ENCODE results near the gene ATF4. TPM values are rescaled to one million over a fixed set of nuclear protein-coding genes. Genes with fewer than 3 reads are reported as not detected.

ATF4 gene
- polyA plus RNA-seq, 3 donors = 272 to 297 (median 273) TPM

DNA sequence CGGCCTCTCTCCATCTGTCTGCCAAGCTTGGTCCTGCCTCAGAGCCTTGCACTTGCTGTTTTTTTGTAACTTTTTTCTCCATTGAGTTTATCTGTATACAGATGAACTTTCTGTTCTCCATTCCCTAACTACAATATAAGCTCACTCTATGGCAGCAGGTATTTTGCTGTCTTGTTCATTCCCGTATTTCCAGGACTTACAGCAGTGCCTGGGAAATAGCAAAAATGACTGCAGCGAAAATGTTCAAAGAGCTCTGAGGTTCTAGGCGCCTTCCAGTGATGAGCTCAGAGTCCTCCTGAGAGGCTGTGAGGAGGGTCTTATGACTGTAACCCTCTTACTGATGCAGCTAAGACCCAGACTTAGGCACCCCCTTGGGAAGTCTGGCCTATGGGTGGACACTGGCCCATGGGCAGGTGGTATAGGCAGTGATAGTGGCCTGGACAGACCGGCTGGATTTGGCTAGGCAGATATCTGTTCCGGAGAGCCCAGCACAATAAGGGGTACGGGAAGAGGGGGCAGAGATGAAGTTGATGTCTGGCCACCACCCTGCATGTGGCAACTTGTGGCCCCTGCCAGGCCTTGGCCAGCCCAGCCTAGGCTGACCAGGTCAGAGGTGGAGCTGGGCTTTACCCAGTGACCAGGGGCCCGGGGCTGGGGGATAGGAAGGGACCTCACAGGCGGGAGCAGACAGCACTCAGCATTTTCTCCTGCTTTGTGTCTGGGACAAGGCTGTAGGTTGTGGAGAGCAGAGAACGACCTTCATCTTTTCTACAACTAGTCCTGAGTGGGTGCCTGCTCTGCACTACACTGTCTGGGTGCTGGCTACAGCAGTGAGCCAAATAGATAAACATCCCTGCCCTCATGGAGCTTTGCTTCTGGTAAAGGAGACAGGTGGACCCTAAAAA is 4.6 kb downstream of the ATF4 start:
- DNase-seq = no peak

DNA sequence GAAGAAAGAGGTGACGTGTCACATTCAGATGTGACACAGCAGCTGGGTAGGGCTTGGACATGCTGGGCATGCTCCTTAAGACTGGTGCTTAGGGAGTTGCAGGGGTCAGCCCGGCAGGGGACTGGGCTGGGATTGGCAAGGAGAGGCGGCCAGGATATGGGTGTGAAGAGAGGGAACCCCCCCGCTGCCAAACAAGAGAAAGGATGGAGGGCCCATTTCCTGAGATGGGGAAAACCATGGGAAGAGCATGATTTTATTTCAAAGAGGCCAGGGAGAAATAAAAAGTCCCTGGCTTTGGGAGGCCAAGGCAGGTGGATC is 5.3 kb downstream of the ATF4 start:
- DNase-seq = no peak

DNA sequence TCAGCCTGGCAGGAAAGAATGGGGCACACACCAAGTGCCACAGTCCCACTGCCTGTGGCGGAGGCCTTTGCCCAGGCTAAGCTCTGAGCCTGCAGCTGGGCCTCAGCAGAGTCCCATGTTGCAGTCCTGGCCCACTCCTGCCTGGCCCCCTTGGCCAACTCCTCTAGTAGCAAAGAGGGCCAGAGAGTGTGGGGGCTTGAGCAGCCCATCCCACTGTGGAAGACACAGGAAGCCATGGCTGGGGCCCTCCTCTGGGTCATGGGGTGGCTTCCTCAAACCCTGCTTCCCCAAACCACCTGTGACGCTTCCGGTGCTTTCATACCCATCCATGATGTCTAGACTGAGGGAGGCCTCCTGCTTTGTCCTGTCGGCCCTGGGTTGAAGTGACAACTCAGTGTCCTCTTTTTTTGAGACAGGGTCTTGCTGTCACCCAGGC is 6.4 kb downstream of the ATF4 start:
- DNase-seq = no peak

DNA sequence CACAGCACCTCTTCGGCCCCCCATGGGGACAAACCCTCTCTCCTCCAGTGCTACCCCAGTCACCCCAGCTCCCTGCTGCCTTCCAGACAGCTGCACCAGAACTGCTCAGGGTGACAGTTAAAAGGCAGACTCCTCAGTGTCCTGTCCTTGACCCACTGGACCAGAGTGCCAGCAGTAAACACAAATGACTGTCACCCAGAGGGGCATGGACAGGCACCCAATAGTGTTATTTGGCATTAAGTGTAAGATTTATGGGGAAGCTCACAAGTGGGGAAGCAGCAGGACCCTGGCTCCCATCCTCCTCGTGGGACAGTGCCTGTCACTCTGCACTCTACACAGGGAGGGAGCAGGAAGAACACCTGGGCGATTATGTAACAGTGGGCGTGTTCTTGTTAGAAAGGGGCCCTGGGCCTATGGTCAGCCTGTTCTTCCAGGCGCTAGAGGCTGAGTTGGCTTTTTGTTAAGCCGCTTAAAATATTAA is 7.2 kb downstream of the ATF4 start:
- DNase-seq = no peak

- no peak for DNase-seq
Observed at GRCh38 chr22:39528080-39528661, 7.8 kb downstream of the ATF4 start.

DNA sequence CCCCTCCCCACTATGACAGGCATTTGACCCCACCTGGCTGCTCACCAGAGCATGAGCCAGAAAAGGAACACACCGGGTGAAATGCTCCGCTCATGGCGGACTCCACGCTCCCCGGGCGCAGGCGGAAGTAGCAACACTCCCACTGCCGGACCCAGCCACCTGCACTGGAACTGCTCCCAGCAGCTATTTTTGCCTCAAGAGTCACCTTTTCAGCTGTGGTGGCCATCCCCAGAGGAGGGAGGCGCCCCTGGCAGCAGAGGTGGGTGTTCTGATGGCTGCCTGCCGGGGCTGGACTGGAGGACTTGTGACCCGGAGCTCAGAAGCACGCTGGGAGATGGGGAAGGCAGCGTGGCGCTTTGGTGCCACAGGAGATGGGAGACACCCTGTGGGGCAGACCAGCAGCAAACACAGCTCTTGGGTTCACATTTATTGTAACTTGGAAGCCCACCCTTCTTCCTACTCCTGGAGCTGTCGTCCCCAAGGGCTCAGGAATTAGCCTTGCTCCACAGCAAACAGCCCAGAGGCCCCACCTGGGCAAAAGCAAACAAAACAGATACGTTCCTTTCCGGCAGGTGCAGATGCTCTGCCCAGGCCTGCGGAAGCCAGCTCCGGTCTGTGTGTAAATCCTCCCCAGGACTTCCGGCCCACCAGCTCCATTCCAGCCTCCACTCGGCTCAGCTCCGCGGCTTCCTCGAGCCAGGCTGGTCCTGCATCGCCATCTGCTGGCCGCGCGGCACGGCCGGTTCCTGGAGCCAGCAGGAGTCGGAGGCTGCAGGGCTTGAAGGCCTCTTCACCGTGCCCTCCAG is 8.5 kb downstream of the ATF4 start:
- peak; percentile 88 for DNase-seq

DNA sequence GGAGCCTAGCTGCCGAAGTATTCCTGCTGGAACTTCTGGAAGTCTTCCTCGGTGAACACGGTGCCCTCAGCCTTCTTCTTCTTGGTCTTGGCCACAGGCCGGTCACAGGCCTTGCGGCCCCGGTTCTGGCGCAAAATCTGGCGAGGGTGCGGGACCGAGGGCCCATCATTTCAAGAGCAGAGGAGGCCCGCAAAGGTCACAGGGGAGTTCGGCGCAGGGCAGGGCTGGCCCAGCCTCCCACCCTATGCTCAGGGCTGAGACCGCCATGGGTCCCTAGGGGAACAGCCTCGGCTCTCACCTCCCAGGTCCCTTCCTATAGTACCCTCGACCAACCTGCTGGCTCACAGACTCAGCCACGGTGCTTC is 9.1 kb downstream of the ATF4 start:
- no peak for DNase-seq

DNA sequence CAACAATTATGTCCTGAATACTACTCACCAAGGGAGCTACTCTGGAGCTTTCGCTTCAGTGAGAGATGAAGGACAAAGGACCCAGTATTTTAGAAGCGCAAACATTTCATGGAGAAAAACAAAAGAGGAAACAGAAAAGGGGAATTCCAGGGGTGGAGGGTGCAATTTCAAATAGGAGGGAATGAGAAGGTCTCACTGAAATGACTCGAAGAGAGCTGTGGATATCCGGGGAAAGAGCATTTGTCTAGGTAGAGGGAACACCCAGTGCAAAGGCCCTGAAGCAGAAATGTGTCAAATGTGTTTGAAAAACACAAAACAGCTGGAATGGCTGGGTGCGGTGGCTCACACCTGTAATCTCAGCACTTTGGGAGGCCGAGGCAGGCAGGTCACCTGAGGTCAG is 9.8 kb downstream of the ATF4 start:
- no peak for DNase-seq

DNA sequence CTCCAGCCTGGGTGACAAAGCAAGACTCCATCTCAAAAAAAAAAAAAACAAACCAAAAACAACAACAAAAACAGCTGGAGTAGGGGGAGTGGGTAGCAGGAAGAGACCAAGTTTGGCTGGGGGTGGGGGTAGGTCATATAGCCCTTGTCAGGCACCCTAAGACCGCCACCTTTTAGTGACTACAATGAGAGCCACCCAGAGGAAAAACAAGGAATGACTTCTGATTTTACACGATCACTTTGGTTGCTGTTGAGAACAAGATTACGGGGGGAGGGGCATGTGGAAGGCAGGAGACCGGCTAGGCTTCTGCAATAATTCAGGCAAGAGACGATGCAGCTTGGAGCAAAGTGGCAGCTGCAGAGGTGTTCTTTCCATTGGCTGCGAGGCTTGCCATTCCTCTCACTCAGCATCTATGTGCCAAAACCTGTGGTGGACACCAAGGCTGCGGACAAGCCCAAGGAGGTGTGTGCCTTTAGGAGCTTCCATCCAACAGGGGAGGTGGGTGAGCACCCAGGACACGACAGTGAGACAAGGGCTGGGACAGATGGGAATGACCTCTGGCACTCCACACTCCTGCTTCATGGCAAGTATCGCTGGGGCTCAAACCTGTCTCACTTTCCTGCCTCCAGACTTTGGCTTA is 10.4 kb downstream of the ATF4 start:
- DNase-seq = no peak

- peak; percentile 100 for DNase-seq
Observed at GRCh38 chr22:39532215-39533073, 12.1 kb downstream of the ATF4 start, which contains the start of gene RPS19BP1. Gene RPS19BP1 (minus strand): TSS chr22:39532748. CDS start chr22:39532738, 10 bp downstream.

GRCh38 chr22:39534092-39534506 is 13.7 kb downstream of the ATF4 start:
- DNase-seq = no peak

DNA sequence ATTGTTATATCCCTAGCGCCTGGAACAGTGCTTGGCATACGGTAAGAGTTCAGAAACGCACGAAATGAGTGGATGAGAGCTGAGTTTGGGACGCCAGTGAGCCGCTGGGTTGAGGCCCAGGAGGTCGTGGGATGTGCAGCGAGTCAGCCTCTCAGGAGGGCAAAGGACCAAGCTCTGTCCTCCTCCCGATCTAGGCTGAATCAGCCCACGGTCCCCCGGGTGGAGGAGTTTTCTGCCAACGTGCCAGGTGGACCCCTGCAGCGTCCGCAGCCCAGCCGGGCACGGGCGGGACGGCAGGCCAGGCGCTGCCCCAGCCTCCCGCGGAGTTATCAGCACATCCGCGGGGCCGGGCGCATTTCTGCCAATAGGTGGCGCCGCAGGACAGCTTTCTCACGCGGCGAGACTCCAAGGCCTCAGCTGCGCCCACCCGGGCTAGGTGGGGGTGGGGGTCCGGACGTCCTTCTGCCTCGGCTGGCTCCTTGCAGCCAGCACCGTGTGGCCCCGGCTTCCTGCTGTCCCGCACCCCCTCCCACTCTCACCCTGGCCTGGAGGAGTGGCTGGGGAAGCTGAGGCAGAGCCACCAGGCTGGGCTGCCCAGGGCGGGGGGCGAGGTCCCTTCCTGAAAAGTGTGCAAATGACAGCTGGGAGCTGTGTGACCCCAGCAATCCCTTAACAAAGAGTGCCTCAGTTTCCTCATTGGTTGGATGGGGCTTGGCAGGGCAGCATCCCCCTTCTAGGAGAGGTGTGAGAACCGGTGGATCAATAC is 14.4 kb downstream of the ATF4 start:
- peak; percentile 84 for DNase-seq

- DNase-seq = no peak
Observed at GRCh38 chr22:39535357-39535725, 15.0 kb downstream of the ATF4 start.

GRCh38 chr22:39535831-39536449 is 15.6 kb downstream of the ATF4 start:
- DNase-seq = no peak

DNA sequence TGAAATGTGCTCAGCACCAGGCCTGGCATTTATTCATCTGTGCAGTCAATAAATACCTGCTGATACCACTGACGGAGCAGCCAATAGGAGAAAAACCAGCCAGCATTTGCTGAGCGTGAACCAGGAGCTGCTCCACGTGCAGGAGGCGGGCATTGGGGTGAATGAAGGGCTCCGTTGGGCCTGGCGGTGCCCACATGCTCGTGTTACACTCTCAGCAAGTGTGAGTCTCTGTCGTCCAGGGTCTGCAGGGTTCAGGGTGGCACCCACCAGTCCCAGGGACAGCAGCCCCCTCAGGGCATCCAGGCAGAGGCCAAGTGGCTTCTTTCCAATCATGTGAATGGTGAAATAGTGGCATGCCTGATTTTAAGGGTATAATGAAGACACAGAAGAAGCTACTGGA is 16.3 kb downstream of the ATF4 start:
- no peak for DNase-seq

DNA sequence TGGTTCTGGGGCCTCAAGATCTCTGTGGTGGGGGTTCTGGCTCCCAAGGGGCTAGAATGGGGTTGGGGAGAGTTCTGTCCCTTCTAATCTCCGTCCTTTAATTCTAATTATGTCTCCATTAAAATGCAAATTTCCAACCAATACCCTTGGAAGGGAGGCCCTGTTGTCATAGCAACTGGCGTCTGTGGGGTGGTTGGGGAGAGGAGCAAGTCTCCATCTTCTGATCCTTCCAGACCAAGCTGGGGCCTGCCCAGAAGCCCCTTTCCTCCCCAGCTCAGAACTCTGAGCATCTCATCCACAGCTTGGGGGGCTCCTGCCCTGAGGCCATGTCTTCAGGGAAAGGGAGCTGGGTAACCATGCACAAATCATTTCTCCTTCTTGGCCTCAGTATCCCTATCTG is 17.6 kb downstream of the ATF4 start:
- no peak for DNase-seq

DNA sequence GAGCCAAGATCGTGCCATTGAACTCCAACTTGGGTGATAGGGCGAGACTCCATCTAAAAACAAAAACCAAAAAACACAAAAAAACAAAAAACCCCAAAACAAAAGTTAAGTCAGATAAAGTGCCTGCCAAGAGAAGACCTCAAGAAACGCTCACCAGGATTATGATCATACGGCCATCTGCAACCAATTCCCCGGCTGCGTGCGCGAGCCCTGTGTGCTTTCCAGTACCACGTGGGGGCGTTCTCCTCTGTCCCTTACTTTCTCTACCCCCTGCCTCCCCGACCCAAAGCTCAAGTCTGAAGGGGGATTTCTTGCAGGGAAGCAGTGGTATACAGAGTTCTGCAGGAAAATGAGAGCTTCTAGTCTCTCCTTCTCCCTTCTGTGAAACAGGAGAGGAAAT is 22.7 kb downstream of the ATF4 start:
- no peak for DNase-seq

DNA sequence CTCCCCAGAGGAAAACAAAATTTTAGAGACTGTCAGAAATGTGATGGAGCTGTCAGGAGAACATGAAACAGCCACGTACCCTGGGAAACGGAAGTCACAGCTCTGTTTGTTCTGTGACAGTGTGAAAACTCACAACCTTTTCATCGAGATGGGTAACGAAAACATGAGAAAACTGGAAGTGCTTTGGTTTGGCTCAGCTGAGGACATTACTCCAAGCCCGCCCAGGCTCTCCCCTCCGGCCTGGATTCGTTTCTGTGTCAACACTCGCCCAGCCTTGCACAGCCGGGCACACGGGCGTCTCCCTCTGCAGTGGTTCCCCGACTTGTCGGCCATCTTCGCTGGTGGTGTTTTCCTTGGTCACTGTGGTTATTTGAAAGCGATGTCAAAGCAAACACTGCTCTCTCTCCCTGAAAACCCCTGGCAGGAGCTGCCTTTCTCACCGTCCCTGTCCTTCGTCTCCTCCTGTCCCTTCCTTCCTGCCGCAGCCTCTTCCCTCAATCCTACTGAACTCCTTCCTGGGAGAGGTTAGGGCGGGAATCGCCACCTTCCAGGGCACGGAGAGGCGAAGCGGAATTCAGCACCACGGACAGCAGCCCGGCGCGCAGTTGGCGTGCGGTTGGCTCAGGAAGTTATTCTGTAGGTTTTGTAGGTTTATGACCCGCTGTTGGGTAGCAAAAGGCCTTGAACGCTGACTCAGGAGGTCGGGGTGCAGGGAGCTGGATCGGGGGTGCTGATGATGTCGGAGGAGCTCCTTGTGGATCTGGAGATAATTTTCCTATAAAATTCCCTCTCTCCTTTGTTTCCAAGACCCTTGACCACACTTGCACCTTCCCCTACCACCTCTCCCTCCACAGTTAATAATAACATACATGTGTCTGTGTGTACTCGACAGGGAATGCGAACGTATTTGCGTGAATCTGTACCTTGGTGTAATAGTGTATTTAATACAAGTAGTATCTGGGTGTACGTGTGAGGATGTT is 25.3 kb downstream of the ATF4 start:
- peak; percentile 71 for DNase-seq

Data from renal pelvis (tissue), 4 donors.